MG63 (cell line): ENCODE results near the gene CHAD. TPM values are rescaled to one million over a fixed set of nuclear protein-coding genes. Genes with fewer than 3 reads are reported as not detected.

Source experiments
- DNase-seq: peaks from one replicate; pipeline ENCODE4 v3.0.0-alpha.2; 2020
- H3K27me3 ChIP-seq: fragments of 250-450 bp; sonication (Bioruptor Pico); 2 replicates; pipeline ENCODE4 v1.5.1; 2020; ENCODE audit warnings: mild to moderate bottlenecking, moderate library complexity
- H3K36me3 ChIP-seq: fragments of 250-450 bp; sonication (Bioruptor Pico); 2 replicates; pipeline ENCODE4 v1.5.1; 2020; ENCODE audit warnings: mild to moderate bottlenecking, moderate library complexity
- H3K4me3 ChIP-seq: fragments of 250-450 bp; sonication (Bioruptor Pico); 2 replicates; pipeline ENCODE4 v1.5.1; 2020; ENCODE audit warnings: mild to moderate bottlenecking, moderate library complexity
- H3K9me3 ChIP-seq: fragments of 250-450 bp; sonication (Bioruptor Pico); 2 replicates; pipeline ENCODE4 v1.5.1; 2020; ENCODE audit warnings: mild to moderate bottlenecking, moderate library complexity
- total RNA-seq: library from RNA; depleted of rRNA; stranded (reverse); fragments of >200 nt; shearing (Covaris generic); gene quantifications from 2 replicates; pipeline ENCODE4 v1.2.3, GENCODE V29; 2014; ENCODE audit warnings: low replicate concordance; rRNA removed

CHAD gene, protein sequence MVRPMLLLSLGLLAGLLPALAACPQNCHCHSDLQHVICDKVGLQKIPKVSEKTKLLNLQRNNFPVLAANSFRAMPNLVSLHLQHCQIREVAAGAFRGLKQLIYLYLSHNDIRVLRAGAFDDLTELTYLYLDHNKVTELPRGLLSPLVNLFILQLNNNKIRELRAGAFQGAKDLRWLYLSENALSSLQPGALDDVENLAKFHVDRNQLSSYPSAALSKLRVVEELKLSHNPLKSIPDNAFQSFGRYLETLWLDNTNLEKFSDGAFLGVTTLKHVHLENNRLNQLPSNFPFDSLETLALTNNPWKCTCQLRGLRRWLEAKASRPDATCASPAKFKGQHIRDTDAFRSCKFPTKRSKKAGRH
- not detected in 2 replicates for total RNA-seq

DNA sequence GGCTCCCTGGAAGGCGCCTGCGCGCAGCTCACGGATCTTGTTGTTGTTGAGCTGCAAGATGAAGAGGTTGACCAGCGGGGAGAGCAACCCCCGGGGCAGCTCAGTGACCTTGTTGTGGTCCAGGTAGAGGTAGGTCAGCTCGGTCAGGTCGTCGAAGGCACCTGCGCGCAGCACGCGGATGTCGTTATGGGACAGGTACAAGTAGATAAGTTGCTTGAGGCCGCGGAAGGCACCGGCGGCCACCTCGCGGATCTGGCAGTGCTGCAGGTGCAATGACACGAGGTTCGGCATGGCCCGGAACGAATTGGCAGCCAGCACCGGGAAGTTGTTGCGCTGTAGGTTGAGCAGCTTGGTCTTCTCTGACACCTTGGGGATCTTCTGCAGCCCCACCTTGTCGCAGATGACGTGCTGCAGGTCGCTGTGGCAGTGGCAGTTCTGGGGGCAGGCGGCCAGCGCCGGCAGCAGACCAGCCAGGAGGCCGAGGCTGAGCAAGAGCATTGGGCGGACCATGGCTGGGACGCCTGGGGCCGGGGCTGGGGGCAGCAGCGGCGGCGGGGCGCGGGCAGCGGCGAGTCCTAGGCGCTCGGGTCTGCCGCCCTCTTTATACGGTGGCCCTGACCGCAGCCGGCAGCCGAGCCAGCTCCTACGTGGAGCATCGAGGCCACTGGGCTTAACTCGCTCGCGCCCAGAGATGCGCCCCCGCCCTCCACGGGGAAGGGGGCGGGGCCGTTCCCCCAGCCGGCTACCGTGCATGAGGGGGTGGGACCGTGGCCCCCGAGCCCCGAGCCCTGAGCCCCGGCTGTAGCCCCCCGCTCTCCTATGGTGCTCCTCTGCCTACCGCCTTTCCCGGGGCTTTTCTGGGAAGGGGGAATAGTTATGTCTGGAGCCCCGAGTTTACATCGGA, at the start of gene CHAD:
Gene CHAD, minus strand, starts transcription at position 577 of the 904 bp plus-strand sequence. Its CDS starts 67 bp downstream, at position 510.
- no peaks in the 10 kb centered on the region; the same call in 1 of the 2 replicates for H3K36me3 ChIP-seq
- no peaks in the 10 kb centered on the region for H3K9me3 ChIP-seq
- H3K27me3 ChIP-seq: no peaks in the 10 kb centered on the region
- H3K4me3 ChIP-seq: no peak within 1 kb of the TSS
- no peak for DNase-seq

DNA sequence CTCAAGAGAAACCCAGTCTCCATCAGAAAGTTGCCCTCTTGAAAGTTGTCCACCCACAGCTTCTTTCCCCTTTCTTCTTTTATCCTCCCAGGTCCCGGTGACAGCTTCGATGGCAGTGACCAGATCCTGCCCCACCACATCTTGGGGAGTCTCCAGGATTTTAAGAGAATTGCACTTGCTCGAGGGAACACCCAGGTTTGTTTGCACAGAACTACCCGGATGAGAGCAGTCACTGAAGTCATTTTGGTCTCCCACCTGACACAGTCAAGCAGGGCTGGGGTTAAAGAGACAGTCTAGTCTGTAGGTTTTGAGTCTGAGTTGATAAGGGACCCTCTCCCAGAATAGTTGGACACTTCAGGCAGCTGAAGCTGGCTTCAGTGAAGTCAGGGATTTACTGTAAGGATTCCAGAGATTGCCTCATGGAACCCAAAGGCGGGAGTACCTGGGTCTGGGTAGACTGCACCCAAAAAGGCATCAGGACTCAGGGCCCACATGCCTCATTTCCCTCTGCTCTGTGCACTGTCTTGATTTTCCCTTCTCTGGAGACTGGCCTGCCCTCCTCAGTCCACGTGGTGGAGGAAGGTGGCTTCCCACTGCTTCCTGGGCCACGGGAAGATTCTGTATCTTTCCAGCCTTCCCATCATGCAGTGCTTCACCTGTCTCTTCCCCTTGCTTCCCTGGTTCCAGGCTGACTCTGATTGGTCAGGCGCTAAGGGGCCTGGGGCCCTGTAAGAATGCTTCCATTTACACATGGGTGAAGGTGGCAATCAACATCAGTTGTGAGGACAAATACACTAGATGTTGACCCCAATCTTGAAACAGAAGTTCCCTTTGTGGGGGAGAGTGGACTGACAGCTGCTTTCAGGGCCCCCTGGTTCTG, 49.1 kb upstream of the CHAD start:
- no peak for DNase-seq
- no peaks in the 10 kb centered on the region for H3K27me3 ChIP-seq
- H3K4me3 ChIP-seq: no peak overlapping the region
- no peaks in the 10 kb centered on the region for H3K9me3 ChIP-seq
- H3K36me3 ChIP-seq: no peaks in the 10 kb centered on the region

DNA sequence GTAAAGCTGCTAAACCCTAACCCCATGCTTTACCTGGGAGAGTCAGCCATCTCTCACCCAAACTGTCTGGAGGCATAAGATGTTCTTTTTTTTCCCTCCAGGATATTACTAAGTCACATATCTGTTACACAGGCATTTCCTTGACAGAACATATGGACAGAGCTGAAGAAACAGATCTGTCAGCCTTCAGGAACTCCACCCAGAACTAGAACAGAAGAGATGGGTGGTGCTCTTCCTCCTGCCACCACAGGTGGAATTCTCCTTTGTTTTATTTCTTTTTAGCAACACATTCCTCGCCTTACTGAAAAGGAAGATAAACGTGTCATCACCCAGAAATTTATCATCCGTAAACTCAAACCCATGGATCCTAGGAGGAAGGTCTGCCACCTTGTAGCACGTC, 48.3 kb upstream of the CHAD start:
- Histone ChIP-seq H3K27me3 (no peaks in the 10 kb centered on the region), H3K36me3 (no peaks in the 10 kb centered on the region), H3K9me3 (no peaks in the 10 kb centered on the region), H3K4me3 (no peak overlapping the region)
- no peak for DNase-seq

DNA sequence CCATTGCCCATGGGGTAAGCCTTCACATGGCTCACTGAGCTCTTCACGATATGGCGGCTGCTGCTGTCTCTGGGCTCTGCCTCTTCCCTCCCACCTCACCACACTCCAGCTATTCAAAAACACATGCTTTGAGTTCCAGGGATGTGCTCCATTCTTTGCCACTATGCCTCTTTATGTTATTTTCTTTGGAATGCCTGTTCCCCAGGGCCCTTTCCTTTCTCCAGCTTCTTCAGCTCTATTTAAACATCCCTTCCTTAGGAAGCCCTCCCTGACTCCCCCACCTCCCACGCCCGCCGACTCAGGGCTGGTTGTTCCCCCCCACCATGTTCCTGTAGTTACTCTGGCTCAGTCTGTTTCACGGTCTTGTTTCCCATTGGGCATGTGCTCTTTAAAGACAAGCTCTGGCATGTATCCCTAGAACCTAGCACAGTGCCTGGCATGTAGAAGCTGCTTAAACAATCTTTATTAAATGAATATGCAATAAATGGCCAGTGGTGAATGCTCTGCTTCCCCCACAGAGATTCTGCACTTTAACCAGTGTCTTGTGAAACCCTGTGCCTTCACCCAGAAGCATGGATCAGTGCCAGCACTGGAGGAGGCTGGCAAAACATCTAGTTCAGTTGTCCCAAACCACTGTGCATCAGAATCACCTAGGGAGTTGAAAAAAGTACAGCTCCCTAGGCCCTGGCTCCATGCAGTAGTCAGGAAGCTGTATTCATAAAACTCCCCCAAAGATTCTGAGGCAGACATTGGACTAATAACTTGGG, 46.4 kb upstream of the CHAD start:
- no peaks in the 10 kb centered on the region for H3K27me3 ChIP-seq
- no peaks in the 10 kb centered on the region for H3K9me3 ChIP-seq
- no peak overlapping the region for H3K4me3 ChIP-seq
- no peak for DNase-seq
- no peaks in the 10 kb centered on the region for H3K36me3 ChIP-seq

DNA sequence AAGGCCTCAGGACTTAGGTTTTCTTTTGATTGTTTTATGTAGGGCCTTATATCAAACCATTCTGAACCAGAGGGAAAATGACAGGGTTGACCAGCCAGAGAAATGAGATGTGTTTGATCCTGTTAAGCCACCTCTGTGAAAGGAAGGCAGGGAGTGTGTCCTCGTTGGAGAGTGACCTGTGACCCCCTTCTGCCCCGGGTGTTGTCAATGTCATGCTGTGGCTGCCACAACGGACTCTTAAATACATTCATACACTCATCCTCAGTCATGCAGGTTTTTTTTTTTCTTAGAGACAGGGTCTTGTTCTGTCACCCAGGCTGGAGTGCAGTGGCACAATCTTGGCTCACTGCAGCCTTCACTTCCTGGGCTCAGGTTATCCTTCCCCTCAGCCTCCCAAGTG, 45.7 kb upstream of the CHAD start:
- Histone ChIP-seq H3K27me3 (no peaks in the 10 kb centered on the region), H3K36me3 (no peaks in the 10 kb centered on the region), H3K9me3 (no peaks in the 10 kb centered on the region), H3K4me3 (no peak overlapping the region)
- DNase-seq: no peak

DNA sequence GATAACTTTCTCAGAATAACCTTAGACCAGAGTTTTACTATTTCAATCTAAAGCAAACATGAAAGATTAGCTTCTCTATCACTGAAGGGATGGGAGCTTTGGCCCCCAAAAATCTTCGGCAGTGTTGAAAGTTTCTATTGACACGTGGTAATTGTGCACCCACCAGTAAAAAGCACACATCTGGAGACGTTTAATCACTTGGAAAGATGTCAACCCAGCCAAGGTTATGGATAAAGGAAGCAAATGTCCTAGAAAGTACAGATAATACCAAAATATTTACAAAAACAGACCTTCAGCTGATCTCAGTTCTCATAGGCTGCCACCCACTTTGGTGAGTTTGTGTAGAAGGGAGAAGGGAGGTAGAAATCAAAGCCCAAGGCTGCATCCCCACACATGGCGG, 44.8 kb upstream of the CHAD start:
- DNase-seq: no peak
- Histone ChIP-seq H3K4me3 (no peak overlapping the region), H3K9me3 (no peaks in the 10 kb centered on the region), H3K36me3 (no peaks in the 10 kb centered on the region), H3K27me3 (no peaks in the 10 kb centered on the region)

DNA sequence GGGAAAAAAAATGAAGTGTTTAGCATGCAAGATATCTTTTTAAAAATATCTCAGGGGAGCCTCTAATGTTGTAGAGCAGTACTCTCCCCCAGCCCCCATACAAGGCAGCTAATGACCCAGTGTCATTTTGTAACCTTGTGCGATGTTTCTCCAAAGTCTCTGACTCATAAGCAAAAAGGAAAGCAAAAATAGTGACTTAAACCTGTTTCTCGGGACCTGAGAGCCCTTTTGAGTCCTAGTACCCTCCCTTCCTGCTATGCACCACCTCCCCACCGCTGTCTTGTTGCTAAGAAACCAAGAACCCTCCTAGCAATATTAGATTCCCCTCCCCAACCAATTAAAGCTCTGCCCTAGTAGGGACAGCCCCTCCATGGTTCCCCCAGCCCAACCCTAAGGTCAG, 42.4 kb upstream of the CHAD start:
- H3K4me3 ChIP-seq: no peak overlapping the region
- DNase-seq: no peak
- no peaks in the 10 kb centered on the region for H3K9me3 ChIP-seq

DNA sequence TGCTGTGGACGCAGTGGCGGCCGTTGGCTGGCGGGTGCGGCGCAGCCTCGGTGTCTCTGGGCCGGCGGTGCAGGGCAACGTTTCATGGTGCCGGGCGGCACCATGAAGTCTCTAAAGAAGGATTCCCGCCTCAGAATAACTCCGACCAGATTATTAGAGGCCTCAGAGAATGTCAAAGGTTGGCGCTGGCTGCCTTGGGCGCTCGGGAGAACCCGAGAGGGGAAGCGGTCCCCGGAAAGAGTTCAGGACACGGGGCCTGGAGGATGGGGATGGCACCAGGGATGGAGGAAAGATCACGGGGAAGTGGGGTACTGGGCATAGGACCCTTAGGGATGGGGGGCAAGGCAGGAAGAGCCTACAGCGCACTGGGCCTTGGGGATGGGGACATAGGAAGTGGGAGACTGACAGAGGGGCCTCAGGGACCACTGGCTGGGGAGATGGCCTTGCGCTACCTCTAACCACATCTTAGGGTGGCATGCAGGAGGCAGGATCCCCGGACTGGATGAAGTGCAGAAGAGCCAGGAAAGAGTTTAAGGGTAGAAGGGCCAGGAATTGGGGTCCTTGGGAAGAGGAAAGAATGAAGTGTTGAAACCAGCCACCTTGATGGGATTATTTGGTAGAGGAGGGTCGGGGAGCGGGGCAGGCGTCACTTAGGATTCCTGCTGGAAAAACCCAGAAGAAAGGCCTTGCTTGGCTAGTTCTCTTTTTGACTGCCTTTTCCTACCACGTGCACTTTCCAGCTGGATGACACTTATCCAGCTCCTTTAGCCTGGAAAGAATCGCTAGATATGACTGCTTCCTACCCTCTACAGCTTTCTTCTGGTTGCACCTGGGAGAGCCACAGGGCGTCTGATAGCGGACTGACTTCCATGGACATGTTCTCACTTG, 40.1 kb upstream of the CHAD start:
- Histone ChIP-seq H3K27me3 (no peaks in the 10 kb centered on the region), H3K36me3 (no peaks in the 10 kb centered on the region), H3K4me3 (peak overlapping the region; percentile 49), H3K9me3 (no peaks in the 10 kb centered on the region)
- DNase-seq: no peak

More for the DNA sequence above, 42.4 kb upstream of the CHAD start:
- no peaks in the 10 kb centered on the region for H3K27me3 ChIP-seq
- H3K36me3 ChIP-seq: no peaks in the 10 kb centered on the region

DNA sequence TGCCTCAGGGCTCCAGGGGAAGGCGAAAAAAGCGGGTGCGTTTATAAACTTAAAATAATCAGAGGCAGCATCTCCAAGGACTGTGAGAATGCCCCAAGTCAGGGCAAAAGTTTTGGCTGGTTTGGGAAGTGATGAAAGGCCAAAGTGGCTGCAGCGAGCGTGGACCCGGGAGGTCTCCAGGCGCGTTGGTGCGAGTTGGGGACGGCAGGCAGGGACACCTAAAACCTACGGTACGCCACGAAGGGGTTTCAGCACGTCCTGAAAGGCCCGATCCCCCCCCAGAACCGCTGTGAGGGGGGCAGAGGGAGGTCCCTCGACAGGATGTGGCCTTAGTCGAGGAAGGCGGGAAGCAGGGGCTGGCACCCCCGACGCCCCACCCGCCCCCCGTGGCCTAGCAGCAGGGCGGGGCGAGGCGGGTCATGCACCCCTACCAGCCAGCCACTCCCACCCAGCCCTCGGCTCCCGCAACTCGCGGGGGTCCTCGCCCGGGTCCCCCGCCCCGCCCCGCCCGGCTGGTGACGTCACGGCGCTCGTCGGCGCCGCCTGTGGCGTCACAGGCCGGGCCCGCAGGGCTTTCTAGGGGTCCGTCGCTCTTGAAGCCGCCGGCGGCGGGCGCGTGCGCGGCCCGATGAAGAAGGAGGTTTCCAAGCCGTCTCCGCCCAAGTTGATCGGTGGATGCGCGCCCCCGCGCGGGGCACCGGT, 39.3 kb upstream of the CHAD start, which contains the start of gene MYCBPAP:
Gene MYCBPAP, plus strand, starts transcription at position 569 of the 702 bp plus-strand sequence. CDS start 236 bp downstream, outside the sequence.
- Histone ChIP-seq H3K9me3 (no peaks in the 10 kb centered on the region), H3K36me3 (no peaks in the 10 kb centered on the region), H3K27me3 (no peaks in the 10 kb centered on the region), H3K4me3 (peak within 1 kb of the TSS; percentile 49)
- peak; percentile 80 for DNase-seq

DNA sequence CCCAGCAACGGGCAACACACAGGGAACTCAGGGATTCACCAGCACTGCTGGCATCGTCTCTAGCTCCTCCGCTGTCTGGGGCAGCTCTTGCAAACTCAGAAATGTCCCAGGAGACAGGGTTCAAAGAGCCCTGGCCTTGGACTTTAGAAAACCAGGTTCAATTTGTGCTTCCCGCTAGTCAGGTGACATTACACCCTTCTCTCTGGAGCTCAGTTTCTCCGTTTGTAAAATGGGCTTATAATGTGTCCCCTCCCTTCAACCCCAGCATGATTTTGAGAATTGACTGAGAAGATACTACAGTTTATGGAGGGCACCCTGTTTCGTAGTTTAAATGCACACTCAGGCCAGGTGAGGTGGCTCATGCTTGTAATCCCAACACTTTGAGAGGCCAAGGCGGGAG, 37.6 kb upstream of the CHAD start:
- DNase-seq: no peak
- no peaks in the 10 kb centered on the region for H3K36me3 ChIP-seq
- no peak overlapping the region for H3K4me3 ChIP-seq
- no peaks in the 10 kb centered on the region for H3K9me3 ChIP-seq
- no peaks in the 10 kb centered on the region for H3K27me3 ChIP-seq

DNA sequence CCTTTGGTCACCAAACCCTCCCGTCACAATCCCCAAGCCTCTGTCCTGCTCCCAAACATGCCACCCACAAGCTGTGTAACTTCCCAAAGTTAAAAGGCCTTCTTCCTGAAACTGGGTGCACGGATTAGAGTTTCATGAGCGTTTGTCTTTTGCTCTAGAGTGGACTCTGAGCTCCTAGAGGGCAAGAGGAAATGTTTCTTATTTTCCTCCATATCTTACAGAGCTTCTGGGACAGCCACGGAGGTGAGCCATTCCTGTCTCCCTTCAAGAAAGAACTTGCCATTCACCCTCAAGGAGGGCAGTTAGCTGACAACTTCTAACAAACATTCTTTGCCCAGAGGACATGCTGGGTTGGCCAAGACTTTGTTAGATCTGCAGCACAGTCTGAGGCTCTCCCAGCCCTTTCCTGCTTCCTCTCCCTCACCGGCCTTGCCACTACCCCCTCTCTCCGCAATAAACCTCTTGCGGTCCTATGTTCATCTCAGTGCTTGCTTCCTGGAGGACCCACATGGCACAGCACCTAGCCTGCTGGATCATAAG, 37.0 kb upstream of the CHAD start:
- no peak for DNase-seq
- H3K27me3 ChIP-seq: no peaks in the 10 kb centered on the region

DNA sequence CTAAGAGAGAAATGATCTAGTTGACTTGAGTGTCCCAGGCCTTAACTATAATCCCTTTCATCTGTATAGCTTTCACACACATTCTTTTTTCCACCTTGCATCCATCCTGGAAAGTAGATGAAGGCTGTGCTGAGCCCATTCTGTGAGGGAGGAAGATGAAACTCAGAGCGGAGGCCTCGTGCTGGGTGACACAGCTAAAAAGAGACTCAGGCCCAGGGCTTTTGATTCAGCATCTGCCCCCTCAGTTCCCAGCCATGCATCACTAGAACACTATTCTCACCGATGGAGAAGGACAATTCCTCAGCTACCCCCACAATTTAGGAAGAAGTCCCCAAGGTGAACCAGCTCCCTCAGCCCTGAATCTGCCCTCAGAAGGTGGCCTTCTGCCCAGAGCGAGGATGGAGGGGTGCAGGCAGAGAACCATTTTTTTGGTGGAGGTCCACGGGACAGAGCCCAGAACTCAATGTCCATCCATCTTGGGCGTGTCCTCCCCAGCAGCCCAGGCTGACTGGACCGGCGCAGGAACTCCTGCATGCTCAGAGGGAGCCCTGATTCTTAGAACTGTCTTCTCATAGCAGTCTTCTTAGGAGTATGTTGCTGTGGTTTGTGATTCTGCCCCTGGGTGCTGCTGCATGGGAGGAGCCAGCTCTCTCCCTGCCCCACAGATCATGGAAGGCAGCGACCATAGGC, 33.8 kb upstream of the CHAD start:
- no peak overlapping the region for H3K4me3 ChIP-seq
- no peaks in the 10 kb centered on the region; the same call in 1 of the 2 replicates for H3K9me3 ChIP-seq
- DNase-seq: no peak
- H3K36me3 ChIP-seq: no peaks in the 10 kb centered on the region
- no peaks in the 10 kb centered on the region for H3K27me3 ChIP-seq

More for the DNA sequence above, 37.0 kb upstream of the CHAD start:
- no peak overlapping the region for H3K4me3 ChIP-seq
- H3K9me3 ChIP-seq: no peaks in the 10 kb centered on the region
- no peaks in the 10 kb centered on the region for H3K36me3 ChIP-seq

DNA sequence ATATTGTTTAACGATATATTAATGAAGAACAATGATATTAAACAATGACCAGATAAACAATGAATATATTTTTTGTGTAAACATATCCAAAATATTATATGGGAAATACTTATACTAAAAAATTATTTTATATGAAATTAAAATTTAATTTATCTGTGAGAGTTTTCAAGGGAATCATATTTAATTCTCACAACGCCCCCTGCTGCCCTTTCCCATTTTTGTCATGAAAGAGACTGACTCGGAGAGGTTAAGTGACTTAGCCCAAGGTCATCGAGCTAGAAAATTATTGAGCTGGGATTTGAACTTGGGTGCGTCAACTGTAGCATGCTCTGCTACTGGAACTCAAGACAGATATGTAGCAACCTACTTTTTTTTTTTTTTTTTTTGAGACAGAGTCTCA, 32.4 kb upstream of the CHAD start:
- no peak for DNase-seq
- no peaks in the 10 kb centered on the region; the same call in 1 of the 2 replicates for H3K9me3 ChIP-seq
- H3K36me3 ChIP-seq: no peaks in the 10 kb centered on the region
- no peak overlapping the region for H3K4me3 ChIP-seq
- H3K27me3 ChIP-seq: no peaks in the 10 kb centered on the region

DNA sequence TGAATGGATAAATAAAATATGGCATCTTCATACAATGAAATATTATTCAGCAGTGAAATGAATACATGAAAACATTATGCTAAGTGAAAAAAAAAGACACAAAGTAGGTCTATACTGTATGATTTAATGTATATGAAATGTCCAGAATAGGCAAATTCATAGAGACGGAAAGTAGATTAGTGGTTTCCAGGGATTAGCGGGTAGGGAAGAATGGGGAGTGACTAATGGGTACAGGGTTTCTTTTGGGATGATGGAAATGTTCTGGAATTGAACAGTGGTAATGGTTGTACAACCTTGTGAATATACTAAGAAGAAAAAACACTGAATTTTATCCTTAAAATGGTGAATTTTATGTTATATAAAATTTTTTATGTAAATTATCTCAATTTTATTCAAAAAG, 31.0 kb upstream of the CHAD start:
- Histone ChIP-seq H3K9me3 (no peaks in the 10 kb centered on the region; the same call in 1 of the 2 replicates), H3K4me3 (no peak overlapping the region), H3K27me3 (no peaks in the 10 kb centered on the region), H3K36me3 (no peaks in the 10 kb centered on the region)
- no peak for DNase-seq
